ENCODE measurements around the gene MT3. TPM values are rescaled to one million over a fixed set of nuclear protein-coding genes. Genes with fewer than 3 reads are reported as not detected.

MT3 gene
- total RNA-seq, 1 donor: not detected

GRCh38 chr16:56634715-56635440 is 45.5 kb downstream of the MT3 start:
- no peak for DNase-seq (ENCODE audit: low read depth)
- TF ChIP-seq CTCF (IDR thresholded peaks at IDR 0.05; ENCODE audit: insufficient read depth, low read depth, low read length): no peak
- H3K4me3 ChIP-seq (ENCODE audit: low read depth, low read length): peak overlapping the region; percentile 32

GRCh38 chr16:56635441-56635967 is 46.2 kb downstream of the MT3 start:
- no peak for TF ChIP-seq CTCF (IDR thresholded peaks at IDR 0.05; ENCODE audit: insufficient read depth, low read depth, low read length)
- no peak for DNase-seq (ENCODE audit: low read depth)
- peak overlapping the region; percentile 32 for H3K4me3 ChIP-seq (ENCODE audit: low read depth, low read length)

GRCh38 chr16:56636616-56637413 is 47.5 kb downstream of the MT3 start:
- H3K4me3 ChIP-seq (ENCODE audit: low read depth, low read length): no peak overlapping the region
- TF ChIP-seq CTCF (IDR thresholded peaks at IDR 0.05; ENCODE audit: insufficient read depth, low read depth, low read length): no peak
- DNase-seq (ENCODE audit: low read depth): no peak

- DNase-seq (ENCODE audit: low read depth): peak; percentile 73
- peak within 1 kb of the TSS; percentile 67 for H3K4me3 ChIP-seq (ENCODE audit: low read depth, low read length)
- TF ChIP-seq CTCF (IDR thresholded peaks at IDR 0.05; ENCODE audit: insufficient read depth, low read depth, low read length): no peak
Observed at GRCh38 chr16:56637814-56638750, 48.8 kb downstream of the MT3 start, which contains the start of gene MT1A. Gene MT1A (plus strand): TSS chr16:56638666. CDS start chr16:56638739, 73 bp downstream.

GRCh38 chr16:56639045-56639444 is 49.7 kb downstream of the MT3 start:
- no peak overlapping the region for H3K4me3 ChIP-seq (ENCODE audit: low read depth, low read length)
- DNase-seq (ENCODE audit: low read depth): no peak
- no peak for TF ChIP-seq CTCF (IDR thresholded peaks at IDR 0.05; ENCODE audit: insufficient read depth, low read depth, low read length)

- no peak for DNase-seq (ENCODE audit: low read depth)
- no peak for TF ChIP-seq CTCF (IDR thresholded peaks at IDR 0.05; ENCODE audit: insufficient read depth, low read depth, low read length)
- no peak overlapping the region for H3K4me3 ChIP-seq (ENCODE audit: low read depth, low read length)
Observed at GRCh38 chr16:56640076-56640475, 50.7 kb downstream of the MT3 start.
